ENCODE measurements around the gene DPM3.

DPM3 gene

GRCh38 chr1:155116113-155116764 lies 24.1 kb downstream of the DPM3 start:
- TF ChIP-seq SIN3A (IDR thresholded peaks at IDR 0.05; ENCODE audit: borderline replicate concordance, insufficient read depth, low read length) (no peak), POLR2AphosphoS5 (IDR thresholded peaks at IDR 0.05; ENCODE audit: low read depth, low read length) (no peak), FOXP2 (optimal IDR thresholded peaks at IDR 0.05; ENCODE audit: borderline replicate concordance, extremely low read depth, extremely low read length, insufficient read depth) (no peak)
- TF ChIP-seq, protein P1, sequence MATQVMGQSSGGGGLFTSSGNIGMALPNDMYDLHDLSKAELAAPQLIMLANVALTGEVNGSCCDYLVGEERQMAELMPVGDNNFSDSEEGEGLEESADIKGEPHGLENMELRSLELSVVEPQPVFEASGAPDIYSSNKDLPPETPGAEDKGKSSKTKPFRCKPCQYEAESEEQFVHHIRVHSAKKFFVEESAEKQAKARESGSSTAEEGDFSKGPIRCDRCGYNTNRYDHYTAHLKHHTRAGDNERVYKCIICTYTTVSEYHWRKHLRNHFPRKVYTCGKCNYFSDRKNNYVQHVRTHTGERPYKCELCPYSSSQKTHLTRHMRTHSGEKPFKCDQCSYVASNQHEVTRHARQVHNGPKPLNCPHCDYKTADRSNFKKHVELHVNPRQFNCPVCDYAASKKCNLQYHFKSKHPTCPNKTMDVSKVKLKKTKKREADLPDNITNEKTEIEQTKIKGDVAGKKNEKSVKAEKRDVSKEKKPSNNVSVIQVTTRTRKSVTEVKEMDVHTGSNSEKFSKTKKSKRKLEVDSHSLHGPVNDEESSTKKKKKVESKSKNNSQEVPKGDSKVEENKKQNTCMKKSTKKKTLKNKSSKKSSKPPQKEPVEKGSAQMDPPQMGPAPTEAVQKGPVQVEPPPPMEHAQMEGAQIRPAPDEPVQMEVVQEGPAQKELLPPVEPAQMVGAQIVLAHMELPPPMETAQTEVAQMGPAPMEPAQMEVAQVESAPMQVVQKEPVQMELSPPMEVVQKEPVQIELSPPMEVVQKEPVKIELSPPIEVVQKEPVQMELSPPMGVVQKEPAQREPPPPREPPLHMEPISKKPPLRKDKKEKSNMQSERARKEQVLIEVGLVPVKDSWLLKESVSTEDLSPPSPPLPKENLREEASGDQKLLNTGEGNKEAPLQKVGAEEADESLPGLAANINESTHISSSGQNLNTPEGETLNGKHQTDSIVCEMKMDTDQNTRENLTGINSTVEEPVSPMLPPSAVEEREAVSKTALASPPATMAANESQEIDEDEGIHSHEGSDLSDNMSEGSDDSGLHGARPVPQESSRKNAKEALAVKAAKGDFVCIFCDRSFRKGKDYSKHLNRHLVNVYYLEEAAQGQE (IDR thresholded peaks at IDR 0.05; ENCODE audit: insufficient read depth in 1 of 2, low read depth in 2 of 2, low read length in 2 of 2): no peak

- no peak for TF ChIP-seq SIN3A (IDR thresholded peaks at IDR 0.05; ENCODE audit: borderline replicate concordance, insufficient read depth, low read length)
- no peak for TF ChIP-seq FOXP2 (optimal IDR thresholded peaks at IDR 0.05; ENCODE audit: borderline replicate concordance, extremely low read depth, extremely low read length, insufficient read depth)
- TF ChIP-seq, protein P1 (IDR thresholded peaks at IDR 0.05; ENCODE audit: insufficient read depth in 1 of 2, low read depth in 2 of 2, low read length in 2 of 2): no peak
- TF ChIP-seq POLR2AphosphoS5 (IDR thresholded peaks at IDR 0.05; ENCODE audit: low read depth, low read length): no peak
- TF ChIP-seq TAF1 (IDR thresholded peaks at IDR 0.05; ENCODE audit: borderline replicate concordance, insufficient read depth, low read length): no peak
Measured at GRCh38 chr1:155113450-155113980, 26.8 kb downstream of the DPM3 start.

DNA sequence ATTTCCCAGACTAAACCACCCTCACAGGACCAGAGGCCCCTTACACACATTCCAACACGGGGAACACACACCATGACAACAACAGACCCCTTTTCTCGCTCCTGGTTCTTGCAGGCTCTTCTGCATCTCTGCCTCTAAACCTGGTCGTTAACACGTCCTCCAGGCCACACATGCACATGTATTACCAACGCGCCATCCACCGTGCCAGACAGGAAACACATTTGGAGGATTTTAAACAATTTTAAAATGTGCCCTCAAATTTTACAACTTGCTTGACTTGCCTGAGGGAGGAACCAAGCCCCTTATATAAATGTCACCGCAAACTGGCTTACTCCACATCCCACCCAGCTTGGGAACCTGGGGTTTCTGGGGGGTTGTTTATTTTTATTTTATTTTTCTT lies 29.5 kb downstream of the DPM3 start:
- TF ChIP-seq SIN3A (IDR thresholded peaks at IDR 0.05; ENCODE audit: borderline replicate concordance, insufficient read depth, low read length): no peak
- TF ChIP-seq, protein P1 (IDR thresholded peaks at IDR 0.05; ENCODE audit: insufficient read depth in 1 of 2, low read depth in 2 of 2, low read length in 2 of 2): no peak
- TF ChIP-seq FOXP2 (optimal IDR thresholded peaks at IDR 0.05; ENCODE audit: borderline replicate concordance, extremely low read depth, extremely low read length, insufficient read depth): no peak
- TF ChIP-seq POLR2AphosphoS5 (IDR thresholded peaks at IDR 0.05; ENCODE audit: low read depth, low read length): no peak
- TF ChIP-seq TAF1 (IDR thresholded peaks at IDR 0.05; ENCODE audit: borderline replicate concordance, insufficient read depth, low read length): no peak

DNA sequence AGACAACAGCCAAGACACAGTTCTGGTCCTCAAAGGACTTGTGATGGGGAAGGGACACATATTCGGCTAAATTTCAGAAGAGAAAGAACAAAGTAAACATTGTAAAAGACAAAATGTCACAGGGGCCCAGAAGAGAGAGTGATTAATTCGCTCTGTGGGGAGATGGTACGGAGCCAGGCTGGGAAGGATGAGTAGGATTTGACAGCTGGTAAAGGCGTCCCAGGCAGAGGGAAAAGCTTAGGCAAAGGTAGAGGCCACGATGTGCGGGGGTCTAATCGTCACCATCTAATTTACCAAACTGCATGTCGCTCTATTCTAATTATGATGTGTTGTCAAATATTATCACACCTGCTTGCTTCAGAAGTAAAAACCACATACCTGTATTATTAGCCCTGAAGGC lies 29.9 kb downstream of the DPM3 start:
- TF ChIP-seq TAF1 (IDR thresholded peaks at IDR 0.05; ENCODE audit: borderline replicate concordance, insufficient read depth, low read length) (no peak), SIN3A (IDR thresholded peaks at IDR 0.05; ENCODE audit: borderline replicate concordance, insufficient read depth, low read length) (no peak), POLR2AphosphoS5 (IDR thresholded peaks at IDR 0.05; ENCODE audit: low read depth, low read length) (no peak), FOXP2 (optimal IDR thresholded peaks at IDR 0.05; ENCODE audit: borderline replicate concordance, extremely low read depth, extremely low read length, insufficient read depth) (no peak)
- TF ChIP-seq, protein P1 (IDR thresholded peaks at IDR 0.05; ENCODE audit: insufficient read depth in 1 of 2, low read depth in 2 of 2, low read length in 2 of 2): no peak

All from PFSK-1 (cell line).